T-helper 22 cell (primary cell): Measurements from ENCODE around the gene ARMH1.

Source experiments
- DNase-seq: peaks from one replicate; pipeline ENCODE4 v3.0.0-alpha.2; 2020; ENCODE audit warnings: low read depth

Gene ARMH1

DNA sequence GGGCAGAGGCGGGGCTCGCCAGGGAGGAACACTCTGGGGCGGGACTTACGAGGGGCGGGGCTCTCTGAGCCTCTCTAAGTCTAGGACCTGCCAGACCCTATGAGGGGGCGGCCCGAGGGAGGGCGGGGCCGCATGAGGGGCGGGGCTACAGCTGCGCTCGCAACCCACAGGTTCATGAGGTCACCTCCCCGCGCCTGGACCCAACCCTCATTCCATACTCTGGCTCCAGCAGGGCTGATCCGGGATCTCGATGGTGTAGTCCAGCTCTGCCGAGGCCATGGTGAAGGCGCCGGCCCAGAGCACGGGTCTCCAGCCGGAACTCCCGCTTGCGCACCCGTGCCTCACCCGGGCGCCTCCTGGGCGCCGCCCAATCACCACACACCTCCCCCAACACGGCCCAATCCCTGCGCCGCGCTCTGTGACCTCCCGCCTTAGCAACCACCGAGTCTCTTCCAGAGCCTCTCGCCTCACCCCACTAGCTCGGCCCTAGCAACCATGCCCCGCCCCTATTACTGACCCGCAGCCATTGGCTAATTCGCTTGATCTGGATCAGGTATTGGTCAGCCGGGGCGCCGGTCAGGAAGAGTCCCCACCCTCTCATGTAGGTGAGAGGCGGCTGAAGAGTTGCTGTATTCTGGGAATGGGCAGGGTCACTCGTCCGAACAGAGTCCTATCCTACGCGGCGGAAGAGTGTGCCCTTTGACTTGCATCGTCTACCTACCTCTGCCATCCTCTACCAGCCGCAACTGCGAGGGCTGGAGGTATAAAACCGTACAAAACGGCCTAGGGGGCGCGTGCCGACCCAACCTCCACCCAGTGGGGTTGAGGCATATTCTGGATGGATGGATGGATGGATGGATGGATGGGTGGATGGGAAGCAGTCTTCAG is at the start of gene ARMH1, which contains the start of gene TMEM53:
Gene ARMH1, plus strand, starts transcription at position 602 of the 888 bp plus-strand sequence. CDS start 14,984 bp downstream, outside the sequence.
Gene TMEM53, minus strand, starts transcription at position 369 of the 888 bp plus-strand sequence. Its CDS starts 90 bp downstream, at position 279.
- DNase-seq, result peak; percentile 92

- DNase-seq, result no peak
Measured at GRCh38 chr1:44625348-44625747, 49.2 kb upstream of the ARMH1 start.

DNA sequence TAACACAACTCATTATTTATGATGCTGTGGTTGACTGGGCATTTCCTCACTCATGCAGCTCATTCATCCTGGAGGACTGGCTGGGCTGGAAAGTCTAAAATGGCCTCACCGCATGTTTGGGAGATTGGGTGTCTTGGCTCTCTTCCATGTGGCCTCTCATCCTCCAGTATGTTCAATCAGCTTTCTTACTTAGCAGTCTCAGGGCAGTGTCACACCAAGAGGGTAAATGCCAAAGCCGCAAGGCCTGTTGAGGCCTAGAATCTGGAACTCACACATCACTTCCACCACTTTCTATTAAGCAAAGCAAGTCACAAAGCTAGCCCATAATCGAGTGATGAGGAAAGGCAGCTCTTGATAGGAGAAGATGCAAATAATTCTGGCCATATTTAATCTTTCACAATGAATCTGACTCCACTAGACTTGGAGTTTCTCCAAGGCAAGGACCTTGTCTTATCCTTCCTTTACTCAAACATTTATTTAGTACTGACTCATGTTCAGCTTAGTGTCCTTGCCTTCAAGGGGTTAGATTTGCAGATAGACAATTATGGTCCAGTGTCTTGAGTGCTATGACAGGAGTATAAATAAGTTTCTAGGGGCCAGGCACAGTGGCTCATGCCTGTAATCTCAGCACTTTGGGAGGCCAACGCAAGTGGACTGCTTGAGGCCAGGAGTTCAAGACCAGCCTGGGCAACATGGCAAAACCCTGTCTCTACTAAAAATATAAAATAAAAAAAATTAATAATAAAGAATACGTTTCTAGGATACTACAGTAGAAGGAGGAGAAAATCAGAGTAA is 45.4 kb upstream of the ARMH1 start:
- no peak for DNase-seq

DNA sequence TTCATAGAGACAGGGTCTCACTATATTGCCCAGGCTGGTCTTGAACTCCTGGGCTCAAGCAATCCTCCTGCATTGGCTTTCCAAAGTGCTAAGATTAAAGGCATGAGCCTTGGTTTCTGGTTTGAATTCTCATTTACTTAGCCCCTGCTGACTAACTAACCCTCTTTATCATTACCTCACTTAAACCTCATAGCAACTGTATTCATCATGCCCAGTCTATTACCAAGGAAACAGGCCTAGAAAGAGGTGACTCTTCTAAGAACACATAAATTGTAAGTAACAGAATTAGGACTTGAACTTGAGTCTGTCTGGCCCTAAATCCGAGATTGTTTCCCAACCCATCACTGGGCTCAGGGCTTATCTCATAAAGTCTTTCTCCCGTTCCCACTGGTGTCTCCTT is 44.4 kb upstream of the ARMH1 start:
- DNase-seq, result no peak

DNA sequence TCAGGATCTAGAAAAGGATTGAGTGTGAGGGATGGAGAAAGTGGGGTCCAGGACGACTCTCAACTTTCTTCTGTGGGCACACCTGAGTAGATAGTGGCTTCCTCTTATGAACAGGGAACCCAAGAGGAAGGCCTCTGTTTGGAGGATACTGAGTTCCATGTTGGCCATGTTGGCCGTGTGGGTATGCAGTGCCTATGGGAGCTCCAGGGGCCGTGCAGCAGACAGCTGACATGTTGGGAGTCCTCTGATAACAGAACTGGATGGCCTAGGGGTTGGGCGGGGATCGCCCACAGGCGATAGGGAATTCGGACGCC is 43.2 kb upstream of the ARMH1 start:
- no peak for DNase-seq

DNA sequence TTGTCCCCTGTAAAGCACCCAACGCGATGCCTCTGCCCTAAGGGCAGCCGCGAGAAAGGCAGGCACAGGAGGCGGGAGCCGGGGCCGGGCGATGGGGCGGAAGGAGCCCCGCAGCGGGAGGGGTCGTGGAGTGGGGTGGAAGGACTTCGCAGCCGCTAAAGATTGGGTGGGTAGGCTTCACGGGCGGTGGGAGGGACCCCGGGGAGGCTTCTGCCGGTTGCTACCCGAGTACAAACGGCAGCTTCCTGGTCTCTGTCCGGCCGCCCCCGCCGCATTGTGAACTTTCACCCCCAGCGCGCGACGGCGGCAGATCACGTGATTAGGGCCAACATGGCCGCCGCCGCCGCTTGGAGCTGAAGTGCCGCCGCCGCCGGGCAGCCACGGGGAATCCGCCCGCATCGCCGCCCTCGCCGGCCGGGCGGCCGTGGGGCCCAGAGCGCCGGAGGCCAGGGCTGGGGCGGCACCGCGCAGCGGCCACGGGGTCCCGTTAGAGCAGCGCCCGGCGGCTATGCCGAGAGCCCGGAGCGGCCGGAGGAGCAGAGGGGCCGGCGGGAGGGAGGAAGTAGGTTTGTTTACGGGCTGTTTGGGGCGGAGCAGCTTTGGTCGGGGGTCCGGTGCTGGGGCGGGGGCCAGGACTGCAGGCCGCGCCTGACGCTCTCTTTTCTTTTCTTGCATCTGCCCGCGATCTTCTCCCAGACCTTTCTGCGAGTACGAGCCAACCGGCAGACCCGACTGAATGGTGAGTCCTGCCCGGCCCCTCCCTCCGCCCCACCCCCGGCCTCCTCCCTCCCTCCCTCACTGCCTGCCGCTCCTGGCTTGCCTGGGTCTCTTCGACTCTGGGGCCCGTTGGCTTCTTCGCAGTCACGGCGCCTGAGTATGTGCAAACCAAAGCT is 42.6 kb upstream of the ARMH1 start:
- DNase-seq, result peak; percentile 81

- no peak for DNase-seq
Measured at GRCh38 chr1:44632598-44632997, 41.9 kb upstream of the ARMH1 start.

- no peak for DNase-seq
Measured at GRCh38 chr1:44634606-44635189, 39.8 kb upstream of the ARMH1 start.

DNA sequence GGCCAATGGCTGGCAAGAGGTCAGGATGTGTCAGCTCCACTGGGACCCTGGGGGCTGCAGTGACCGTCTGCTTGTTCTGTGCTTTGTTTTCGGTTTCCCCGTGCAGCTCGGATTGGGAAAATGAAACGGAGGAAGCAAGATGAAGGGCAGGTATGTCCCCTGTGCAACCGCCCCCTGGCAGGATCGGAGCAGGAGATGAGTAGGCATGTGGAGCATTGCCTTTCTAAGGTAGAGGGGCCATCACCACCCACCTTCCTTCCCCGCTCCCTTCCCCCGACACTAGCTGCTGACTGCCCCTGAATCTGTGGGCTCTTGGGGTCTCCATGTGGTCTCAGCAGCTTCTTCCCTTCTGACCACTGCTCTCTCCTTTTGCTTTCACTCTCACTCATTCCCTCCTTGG is 39.1 kb upstream of the ARMH1 start:
- DNase-seq, result no peak

- no peak for DNase-seq
Measured at GRCh38 chr1:44636083-44636687, 38.3 kb upstream of the ARMH1 start.

- no peak for DNase-seq
Measured at GRCh38 chr1:44636688-44637598, 37.6 kb upstream of the ARMH1 start.

DNA sequence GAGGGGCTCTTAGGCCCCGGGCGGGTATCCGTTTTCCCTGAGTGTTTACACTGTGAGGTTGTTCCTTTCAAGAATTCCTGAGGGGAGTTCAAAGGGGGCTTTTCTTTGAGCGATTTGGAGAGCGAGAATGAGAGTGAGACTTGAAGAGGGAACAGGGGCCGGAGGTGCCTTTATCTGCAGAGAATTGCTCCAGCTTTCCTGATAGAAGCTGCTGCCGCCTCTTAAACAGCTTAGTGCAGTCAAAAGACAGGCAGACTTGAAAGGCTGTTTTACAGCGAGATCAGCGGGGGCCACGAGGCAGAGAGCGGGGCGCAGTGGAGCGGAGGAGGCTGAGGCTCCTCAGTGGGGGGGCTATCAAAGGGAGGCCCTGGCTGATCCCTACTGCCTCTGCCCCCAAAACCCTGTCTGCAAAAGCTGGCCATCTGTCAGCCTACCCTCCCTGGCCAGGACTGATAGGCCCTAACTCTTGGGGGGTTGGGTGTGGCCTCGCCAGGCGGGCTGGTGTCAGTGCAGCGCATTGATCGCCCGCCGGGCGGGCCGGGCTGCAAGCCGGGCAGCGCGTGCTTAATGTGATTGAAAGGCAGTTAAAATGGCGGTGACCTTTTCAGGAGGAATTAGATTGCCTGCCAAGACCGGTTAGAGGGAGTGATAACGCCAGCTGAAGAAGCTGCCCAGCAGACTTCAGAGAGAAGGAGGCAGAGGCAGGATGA is 36.7 kb upstream of the ARMH1 start:
- no peak for DNase-seq

DNA sequence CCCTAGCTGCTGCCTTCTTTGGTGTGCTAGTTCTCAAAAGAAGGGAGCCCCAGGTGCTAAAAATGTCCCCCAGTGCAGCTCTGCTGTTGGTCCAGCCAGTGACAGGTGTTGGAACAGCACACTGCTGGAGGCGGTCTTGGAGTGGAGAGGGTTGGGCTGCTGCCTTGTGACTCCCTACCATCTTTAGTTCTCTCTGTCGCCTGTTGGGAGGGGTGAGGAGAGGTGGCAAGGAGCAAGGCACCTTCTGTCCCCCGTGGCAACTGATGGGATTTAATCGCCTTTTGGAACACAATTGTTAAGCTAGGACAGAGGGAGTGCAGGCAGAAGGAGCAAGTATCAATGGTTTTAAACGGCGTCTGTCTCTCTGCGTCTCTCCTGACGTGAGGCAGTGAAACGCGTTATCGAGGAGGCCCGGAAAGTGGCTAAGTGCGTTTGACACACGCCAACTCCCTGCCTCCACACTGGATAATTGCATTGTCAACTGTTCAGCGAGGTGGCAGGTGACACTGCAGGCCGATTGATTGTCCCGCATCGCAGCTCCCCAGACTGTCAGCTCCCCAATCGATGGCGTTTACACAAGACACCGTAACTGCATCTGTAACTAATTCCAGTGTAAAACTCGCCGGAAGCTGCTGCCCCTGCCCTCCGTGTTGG is 34.2 kb upstream of the ARMH1 start:
- no peak for DNase-seq

DNA sequence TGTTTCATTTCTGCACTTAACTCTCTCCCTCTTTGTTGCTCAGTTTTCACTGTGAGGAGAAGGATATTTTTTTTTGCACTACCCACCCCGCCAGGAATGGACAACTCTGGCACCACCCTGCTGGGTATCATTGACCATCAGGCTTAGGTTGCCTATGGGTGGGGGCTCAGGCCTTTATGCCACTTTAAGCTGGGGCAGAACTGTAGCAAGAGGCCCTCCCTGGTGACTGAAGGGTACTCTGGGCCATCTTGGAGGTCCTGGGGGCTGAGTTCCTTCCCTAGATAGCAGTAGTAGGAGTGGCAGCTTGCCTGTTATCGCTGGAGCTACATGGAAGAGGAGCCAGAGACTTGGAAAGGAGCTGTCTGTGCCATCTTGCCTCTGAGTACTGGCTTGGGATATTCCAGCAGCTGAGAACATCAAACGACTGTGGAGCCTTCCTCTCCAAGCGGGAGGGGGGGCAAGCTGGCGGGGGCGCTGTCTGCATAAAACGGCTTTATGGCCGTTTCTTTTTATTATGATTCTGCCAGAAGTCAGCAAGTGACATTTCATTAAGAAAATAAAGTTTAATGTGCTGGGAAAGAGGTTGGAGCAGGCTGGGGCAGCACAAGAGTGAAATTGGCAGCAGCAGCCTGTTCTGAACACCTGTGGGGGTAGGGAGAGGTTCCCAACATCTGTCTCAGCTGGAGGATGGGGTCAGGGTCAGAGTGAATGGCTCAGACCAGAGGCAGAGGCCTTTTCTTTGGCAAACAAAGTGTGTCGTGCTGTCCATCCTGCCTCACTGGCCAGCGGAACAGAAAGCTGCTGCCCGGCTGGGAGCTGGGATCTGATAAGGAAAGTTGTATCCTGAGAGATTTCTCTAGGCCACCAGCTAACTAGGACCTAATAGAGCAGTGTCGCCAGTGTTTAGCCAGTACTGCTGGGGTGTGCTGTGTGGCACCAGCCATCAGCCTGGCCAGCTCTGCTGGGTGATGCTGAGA is 33.1 kb upstream of the ARMH1 start:
- DNase-seq, result no peak

DNA sequence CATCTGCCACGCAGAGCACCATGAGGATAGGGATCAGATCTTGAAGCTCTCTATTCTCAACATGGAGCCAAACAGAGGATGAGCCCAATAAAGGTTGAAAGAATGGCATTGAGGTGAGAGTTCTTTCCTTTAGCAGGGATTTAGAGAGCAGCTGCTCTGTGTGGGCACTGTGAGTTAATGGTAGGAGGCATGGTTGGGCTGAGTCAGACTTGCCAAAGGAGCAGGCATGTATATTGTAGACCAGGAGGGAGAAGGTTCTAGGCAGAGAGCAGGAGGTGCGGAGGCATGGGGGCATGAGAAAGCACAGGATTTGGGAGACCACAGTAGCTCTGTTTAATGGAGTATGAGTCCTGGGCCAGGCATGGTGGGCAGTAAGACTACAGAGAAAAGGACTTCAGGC is 32.3 kb upstream of the ARMH1 start:
- DNase-seq, result no peak

- DNase-seq, result no peak
Measured at GRCh38 chr1:44642925-44643324, 31.6 kb upstream of the ARMH1 start.

DNA sequence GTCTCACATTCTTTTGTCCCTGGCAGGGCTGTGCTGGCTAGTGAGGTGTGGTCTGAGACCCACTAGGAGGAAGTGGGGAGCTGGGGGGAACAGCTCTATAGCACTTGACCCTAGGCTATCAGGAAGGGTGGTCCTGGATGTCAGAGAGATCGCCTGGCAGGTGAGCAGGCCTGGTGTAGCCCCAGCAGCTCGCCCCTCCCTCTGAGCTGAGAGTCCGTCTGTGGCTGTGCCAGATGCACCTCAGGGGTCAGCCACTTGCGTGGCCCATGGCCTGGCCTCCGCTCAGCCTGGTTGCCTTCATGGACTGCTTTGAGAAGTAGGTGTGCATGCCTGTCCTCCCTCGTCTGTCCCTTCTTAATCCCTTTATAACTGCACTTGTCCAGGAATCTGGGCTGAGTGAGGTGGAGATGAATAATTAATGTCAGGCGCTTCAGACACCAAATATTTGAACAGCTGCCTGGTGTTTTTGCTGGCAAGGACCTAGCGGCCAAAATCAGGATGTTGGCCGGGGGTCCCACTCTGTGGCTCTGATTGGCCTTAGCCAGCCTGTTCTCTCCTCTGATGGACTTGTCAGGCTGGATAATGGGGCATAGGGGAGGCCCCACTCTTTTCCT is 30.7 kb upstream of the ARMH1 start:
- DNase-seq, result no peak
